ENCODE measurements around the gene BMP7.

Gene BMP7

GRCh38 chr20:57173986-57174385, 92.5 kb downstream of the BMP7 start:
- ATAC-seq: no peak
- no peak for TF ChIP-seq CREB5 (CRISPR knock-in tag; IDR thresholded peaks at IDR 0.05; ENCODE audit: low read depth)
- no peak for TF ChIP-seq ZC3H10 (CRISPR knock-in tag; IDR thresholded peaks at IDR 0.05)
- no peak for TF ChIP-seq ZFP3 (CRISPR knock-in tag; IDR thresholded peaks at IDR 0.05)
- no peak for TF ChIP-seq CSRNP3 (CRISPR knock-in tag; IDR thresholded peaks at IDR 0.05)
- TF ChIP-seq GLIS3 (CRISPR knock-in tag; IDR thresholded peaks at IDR 0.05): no peak
- TF ChIP-seq CSDC2 (CRISPR knock-in tag; IDR thresholded peaks at IDR 0.05): no peak
- TF ChIP-seq TCF4 (CRISPR knock-in tag; IDR thresholded peaks at IDR 0.05; ENCODE audit: borderline replicate concordance): no peak
- no peak for TF ChIP-seq ARNTL (CRISPR knock-in tag; IDR thresholded peaks at IDR 0.05; ENCODE audit: borderline replicate concordance, low read depth)
- TF ChIP-seq OSR1 (CRISPR knock-in tag; IDR thresholded peaks at IDR 0.05): no peak
- TF ChIP-seq BACH2 (CRISPR knock-in tag; IDR thresholded peaks at IDR 0.05; ENCODE audit: borderline replicate concordance): no peak
- TF ChIP-seq RARB (CRISPR knock-in tag; IDR thresholded peaks at IDR 0.05): no peak
- no peak for TF ChIP-seq ZNF70 (CRISPR knock-in tag; IDR thresholded peaks at IDR 0.05)

GRCh38 chr20:57173041-57173440, 93.4 kb downstream of the BMP7 start:
- TF ChIP-seq ZC3H10 (CRISPR knock-in tag; IDR thresholded peaks at IDR 0.05) (no peak), OSR1 (CRISPR knock-in tag; IDR thresholded peaks at IDR 0.05) (no peak), ZNF70 (CRISPR knock-in tag; IDR thresholded peaks at IDR 0.05) (no peak), ZFP30 (CRISPR knock-in tag; IDR thresholded peaks at IDR 0.05) (no peak), PATZ1 (CRISPR knock-in tag; IDR thresholded peaks at IDR 0.05; ENCODE audit: borderline replicate concordance) (no peak), ARNTL (CRISPR knock-in tag; IDR thresholded peaks at IDR 0.05; ENCODE audit: borderline replicate concordance, low read depth) (no peak), ZNF8 (CRISPR knock-in tag; IDR thresholded peaks at IDR 0.05) (no peak), ZNF565 (CRISPR knock-in tag; conservative IDR thresholded peaks at IDR 0.05; ENCODE audit: low read depth) (no peak), RARB (CRISPR knock-in tag; IDR thresholded peaks at IDR 0.05) (no peak), POU6F1 (CRISPR knock-in tag; IDR thresholded peaks at IDR 0.05; ENCODE audit: borderline replicate concordance, low read depth) (no peak), TCF4 (CRISPR knock-in tag; IDR thresholded peaks at IDR 0.05; ENCODE audit: borderline replicate concordance) (no peak), ISL1 (CRISPR knock-in tag; IDR thresholded peaks at IDR 0.05) (no peak)
- no peak for ATAC-seq

GRCh38 chr20:57170343-57170742, 96.1 kb downstream of the BMP7 start:
- no peak for ATAC-seq

More at GRCh38 chr20:57170343-57170742, 96.1 kb downstream of the BMP7 start:
- TF ChIP-seq ZNF565 (CRISPR knock-in tag; conservative IDR thresholded peaks at IDR 0.05; ENCODE audit: low read depth) (no peak), POU6F1 (CRISPR knock-in tag; IDR thresholded peaks at IDR 0.05; ENCODE audit: borderline replicate concordance, low read depth) (no peak), CREB5 (CRISPR knock-in tag; IDR thresholded peaks at IDR 0.05; ENCODE audit: low read depth) (no peak), CSRNP3 (CRISPR knock-in tag; IDR thresholded peaks at IDR 0.05) (no peak), ARNTL (CRISPR knock-in tag; IDR thresholded peaks at IDR 0.05; ENCODE audit: borderline replicate concordance, low read depth) (no peak), RARB (CRISPR knock-in tag; IDR thresholded peaks at IDR 0.05) (no peak), ISL1 (CRISPR knock-in tag; IDR thresholded peaks at IDR 0.05) (no peak)
